Gastrocnemius medialis (tissue), 4 donors: Measurements from ENCODE around the gene ARHGDIA.

ENCODE experiments used
- CTCF ChIP-seq, 5 experiments: fragments of 450-650 bp in 3 of 5; fragments of 200-600 bp in 2 of 5; sonication (generic) in 2 of 5; IDR thresholded peaks in 4 of 5; conservative IDR thresholded peaks in 1 of 5; 1 replicate in 4 of 5; 2 replicates in 1 of 5; pipeline ENCODE4 v1.5.1; 2016 to 2019; ENCODE audit warnings: antibody characterized with exemption in 5 of 5, mild to moderate bottlenecking in 3 of 5, moderate library complexity in 3 of 5
- POLR2A ChIP-seq, 2 donors: fragments of 450-650 bp; IDR thresholded peaks; one replicate each; pipeline ENCODE4 v1.6.1; 2017; ENCODE audit warnings: antibody characterized with exemption in 2 of 2, mild to moderate bottlenecking in 2 of 2, moderate library complexity in 2 of 2

- no peak for TF ChIP-seq CTCF (IDR thresholded peaks at IDR 0.05 in 4 of 5, conservative IDR thresholded peaks at IDR 0.05 in 1 of 5)
- no peak for TF ChIP-seq POLR2A (IDR thresholded peaks at IDR 0.05)
Measured at GRCh38 chr17:81905424-81905875, 34.3 kb upstream of the ARHGDIA start.
